ENCODE results near the gene CFAP45. TPM values are rescaled to one million over a fixed set of nuclear protein-coding genes. Genes with fewer than 3 reads are reported as not detected.

Gene CFAP45
- total and polyA plus RNA-seq, 2 experiments from 2014 or later, result 0.43 TPM; not detected in 1

- peak overlapping the region; percentile 79 for H2AFZ ChIP-seq
Measured at GRCh38 chr1:159853417-159854115, 46.4 kb downstream of the CFAP45 start.

DNA sequence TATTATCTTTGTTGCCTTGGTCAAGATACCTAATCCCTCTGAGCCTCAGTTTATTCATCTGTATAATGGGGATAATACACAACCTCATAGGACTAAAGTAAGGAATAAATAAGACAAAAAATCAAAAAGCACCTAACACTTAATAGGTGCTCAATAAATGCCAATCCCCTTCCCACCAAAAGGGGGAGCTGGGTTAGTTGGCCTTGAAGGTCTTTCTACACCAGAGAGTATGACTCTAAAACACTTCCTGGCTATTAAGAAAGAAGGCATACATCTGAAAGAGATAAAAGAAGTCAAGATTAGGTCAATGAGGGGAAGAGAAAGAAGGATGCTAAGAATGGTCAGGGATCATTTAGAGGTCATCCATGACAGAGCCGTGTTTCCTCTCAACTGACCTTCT is 48.6 kb downstream of the CFAP45 start:
- WGBS (ENCODE audit: low lambda C conversion rate, missing lambda C conversion rate), result 100% methylated on average over 1 of the region's 1 CpG
- Histone ChIP-seq H2AFZ (no peak overlapping the region), H3K36me3 (replicated peaks; ENCODE audit: insufficient read depth, low read depth) (no peaks in the 10 kb centered on the region), H3K79me2 (no peaks in the 10 kb centered on the region), H3K4me1 (ENCODE audit: insufficient read depth) (peaks cover 14% of the 10 kb centered on the region), H4K20me1 (ENCODE audit: insufficient read depth, poor library complexity, severe bottlenecking) (no peaks in the 10 kb centered on the region), H3K9me2 (replicated peaks; ENCODE audit: insufficient read depth) (no peaks in the 10 kb centered on the region), H3K4me3 (no peak overlapping the region), H3K27ac (no peak overlapping the region), H3K9me3 (ENCODE audit: low read depth) (no peaks in the 10 kb centered on the region), H3K27me3 (no peaks in the 10 kb centered on the region), H3K4me2 (no peak overlapping the region)
- TF ChIP-seq EZH2phosphoT487 (IDR thresholded peaks at IDR 0.05; ENCODE audit: low read depth, severe bottlenecking, unreplicated experiment), result no peak
- TF ChIP-seq, protein P1, sequence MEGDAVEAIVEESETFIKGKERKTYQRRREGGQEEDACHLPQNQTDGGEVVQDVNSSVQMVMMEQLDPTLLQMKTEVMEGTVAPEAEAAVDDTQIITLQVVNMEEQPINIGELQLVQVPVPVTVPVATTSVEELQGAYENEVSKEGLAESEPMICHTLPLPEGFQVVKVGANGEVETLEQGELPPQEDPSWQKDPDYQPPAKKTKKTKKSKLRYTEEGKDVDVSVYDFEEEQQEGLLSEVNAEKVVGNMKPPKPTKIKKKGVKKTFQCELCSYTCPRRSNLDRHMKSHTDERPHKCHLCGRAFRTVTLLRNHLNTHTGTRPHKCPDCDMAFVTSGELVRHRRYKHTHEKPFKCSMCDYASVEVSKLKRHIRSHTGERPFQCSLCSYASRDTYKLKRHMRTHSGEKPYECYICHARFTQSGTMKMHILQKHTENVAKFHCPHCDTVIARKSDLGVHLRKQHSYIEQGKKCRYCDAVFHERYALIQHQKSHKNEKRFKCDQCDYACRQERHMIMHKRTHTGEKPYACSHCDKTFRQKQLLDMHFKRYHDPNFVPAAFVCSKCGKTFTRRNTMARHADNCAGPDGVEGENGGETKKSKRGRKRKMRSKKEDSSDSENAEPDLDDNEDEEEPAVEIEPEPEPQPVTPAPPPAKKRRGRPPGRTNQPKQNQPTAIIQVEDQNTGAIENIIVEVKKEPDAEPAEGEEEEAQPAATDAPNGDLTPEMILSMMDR (IDR thresholded peaks at IDR 0.05; ENCODE audit: poor library complexity), result no peak
- no peak for TF ChIP-seq EZH2 (IDR thresholded peaks at IDR 0.05; ENCODE audit: borderline replicate concordance)
- DNase-seq (ENCODE audit: low spot score), result no peak

More at GRCh38 chr1:159853417-159854115, 46.4 kb downstream of the CFAP45 start:
- Histone ChIP-seq H3K27me3 (no peaks in the 10 kb centered on the region), H3K79me2 (no peaks in the 10 kb centered on the region), H3K4me1 (ENCODE audit: insufficient read depth) (peaks cover 9% of the 10 kb centered on the region), H3K27ac (peak overlapping the region; percentile 98), H3K9me3 (ENCODE audit: low read depth) (no peaks in the 10 kb centered on the region), H3K36me3 (replicated peaks; ENCODE audit: insufficient read depth, low read depth) (no peaks in the 10 kb centered on the region), H3K4me2 (peak overlapping the region; percentile 95), H4K20me1 (ENCODE audit: insufficient read depth, poor library complexity, severe bottlenecking) (no peaks in the 10 kb centered on the region), H3K4me3 (peak overlapping the region; percentile 16), H3K9me2 (replicated peaks; ENCODE audit: insufficient read depth) (no peaks in the 10 kb centered on the region)
- no peak for DNase-seq (ENCODE audit: low spot score)
- TF ChIP-seq EZH2phosphoT487 (IDR thresholded peaks at IDR 0.05; ENCODE audit: low read depth, severe bottlenecking, unreplicated experiment) (no peak), EZH2 (IDR thresholded peaks at IDR 0.05; ENCODE audit: borderline replicate concordance) (no peak)
- TF ChIP-seq, protein P1 (IDR thresholded peaks at IDR 0.05; ENCODE audit: poor library complexity), result no peak
- WGBS (ENCODE audit: low lambda C conversion rate, missing lambda C conversion rate), result 31% methylated on average over 6 of the region's 6 CpGs

DNA sequence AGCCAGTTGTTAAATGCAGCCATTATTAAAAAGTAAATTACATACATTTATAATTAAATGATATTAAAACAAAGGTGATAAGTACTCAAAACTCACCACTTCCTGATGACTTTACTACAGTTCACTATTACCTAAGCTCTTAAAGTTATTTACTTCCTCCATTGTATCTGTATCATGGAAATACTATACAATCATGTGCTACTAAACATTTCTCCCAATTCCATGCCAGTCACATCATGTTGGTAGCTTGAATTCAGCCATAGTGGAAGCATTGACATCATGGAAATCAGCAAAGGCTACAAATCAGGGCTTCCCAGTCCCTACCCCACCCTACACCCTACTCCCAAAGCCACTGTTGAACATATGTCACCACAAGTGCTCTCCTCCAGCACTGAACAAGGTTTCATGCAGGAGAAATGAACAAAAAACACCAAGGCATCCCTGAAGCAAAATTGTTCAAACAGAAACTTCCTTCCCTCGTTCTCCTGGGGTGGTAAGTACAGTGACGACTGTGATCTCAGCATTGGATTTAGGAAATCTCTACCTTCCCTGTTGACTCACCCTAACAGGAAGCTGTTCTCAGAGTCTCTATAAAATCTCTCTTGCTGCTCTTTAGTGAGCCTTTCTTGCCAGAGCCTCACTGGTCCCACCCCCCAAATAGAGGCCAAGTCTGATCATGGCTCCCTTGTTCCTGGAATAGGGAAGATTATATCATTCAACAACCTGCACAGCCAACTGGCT is 50.2 kb downstream of the CFAP45 start:
- no peak overlapping the region for H3K4me2 ChIP-seq
- no peaks in the 10 kb centered on the region for H3K9me2 ChIP-seq (replicated peaks; ENCODE audit: insufficient read depth)
- no peak overlapping the region for H3K4me3 ChIP-seq
- H3K27ac ChIP-seq, result no peak overlapping the region
- peaks cover 18% of the 10 kb centered on the region for H3K4me1 ChIP-seq (ENCODE audit: insufficient read depth)
- H2AFZ ChIP-seq, result no peak overlapping the region
- WGBS (ENCODE audit: low lambda C conversion rate, missing lambda C conversion rate), result 28% methylated on average over 2 of the region's 2 CpGs
- no peaks in the 10 kb centered on the region for H4K20me1 ChIP-seq (ENCODE audit: insufficient read depth, poor library complexity, severe bottlenecking)
- TF ChIP-seq, protein P1 (IDR thresholded peaks at IDR 0.05; ENCODE audit: poor library complexity), result no peak
- TF ChIP-seq EZH2phosphoT487 (IDR thresholded peaks at IDR 0.05; ENCODE audit: low read depth, severe bottlenecking, unreplicated experiment) (no peak), EZH2 (IDR thresholded peaks at IDR 0.05; ENCODE audit: borderline replicate concordance) (no peak)
- no peak for DNase-seq (ENCODE audit: low spot score)
- H3K27me3 ChIP-seq, result no peaks in the 10 kb centered on the region
- no peaks in the 10 kb centered on the region for H3K79me2 ChIP-seq
- no peaks in the 10 kb centered on the region for H3K9me3 ChIP-seq (ENCODE audit: low read depth)
- no peaks in the 10 kb centered on the region for H3K36me3 ChIP-seq (replicated peaks; ENCODE audit: insufficient read depth, low read depth)
